Suprapubic skin (tissue), 3 donors: ENCODE data around the gene IFFO2.

Experiments used
- CTCF ChIP-seq, 2 donors: fragments of 200-600 bp in 1 of 2; fragments of 450-650 bp in 1 of 2; sonication (generic) in 1 of 2; IDR thresholded peaks; one replicate each; pipeline ENCODE4 v1.5.1; 2016 to 2019; ENCODE audit warnings: antibody characterized with exemption in 2 of 2, mild to moderate bottlenecking in 1 of 2, moderate library complexity in 1 of 2
- EP300 ChIP-seq: sonication (generic); formaldehyde crosslinking; IDR thresholded peaks from one replicate; pipeline ENCODE4 v1.6.1; 2017; ENCODE audit warnings: antibody characterized with exemption

- TF ChIP-seq EP300: no peak
- TF ChIP-seq CTCF (IDR thresholded peaks at IDR 0.05): no peak
Measured at GRCh38 chr1:18856435-18856834, 100.0 kb downstream of the IFFO2 start.
